NCI-H2196 (cell line): ENCODE measurements around the gene FMO3.

Source experiments
- DNase-seq: peaks from one replicate; lab custom pipeline; 2025; ENCODE audit not compliant: unreplicated experiment; lab: John Stamatoyannopoulos, UW

The FMO3 gene

GRCh38 chr1:171090604-171091003 lies at the start of gene FMO3:
TSS of gene FMO3 (plus strand) at chr1:171090905. CDS start at chr1:171092659, 1,754 bp downstream.
- DNase-seq: no peak

GRCh38 chr1:171048014-171048413 lies 42.7 kb upstream of the FMO3 start:
- DNase-seq: no peak

- no peak for DNase-seq
Measured at GRCh38 chr1:171052977-171053376, 37.7 kb upstream of the FMO3 start.

- DNase-seq: no peak
Measured at GRCh38 chr1:171055966-171056643, 34.6 kb upstream of the FMO3 start.

- DNase-seq: no peak
Measured at GRCh38 chr1:171061425-171062143, 29.1 kb upstream of the FMO3 start.

GRCh38 chr1:171062902-171063301 lies 27.8 kb upstream of the FMO3 start:
- no peak for DNase-seq

- no peak for DNase-seq
Measured at GRCh38 chr1:171075041-171075440, 15.7 kb upstream of the FMO3 start.

GRCh38 chr1:171081314-171081753 lies 9.4 kb upstream of the FMO3 start:
- DNase-seq: peak; percentile 16

GRCh38 chr1:171081763-171082201 lies 8.9 kb upstream of the FMO3 start:
- no peak for DNase-seq

GRCh38 chr1:171082606-171083005 lies 8.1 kb upstream of the FMO3 start:
- no peak for DNase-seq

GRCh38 chr1:171083222-171083621 lies 7.5 kb upstream of the FMO3 start:
- DNase-seq: no peak

GRCh38 chr1:171084091-171084490 lies 6.6 kb upstream of the FMO3 start:
- no peak for DNase-seq

- no peak for DNase-seq
Measured at GRCh38 chr1:171084870-171085269, 5.8 kb upstream of the FMO3 start.

GRCh38 chr1:171087896-171088295 lies 2.8 kb upstream of the FMO3 start:
- DNase-seq: no peak

- DNase-seq: no peak
Measured at GRCh38 chr1:171103862-171104261, 13.2 kb downstream of the FMO3 start.

- DNase-seq: no peak
Measured at GRCh38 chr1:171107262-171107940, 16.7 kb downstream of the FMO3 start.

GRCh38 chr1:171107969-171108368 lies 17.3 kb downstream of the FMO3 start:
- no peak for DNase-seq

- no peak for DNase-seq
Measured at GRCh38 chr1:171109966-171110365, 19.3 kb downstream of the FMO3 start.

GRCh38 chr1:171110621-171111326 lies 20.1 kb downstream of the FMO3 start:
- DNase-seq: no peak

GRCh38 chr1:171112119-171112518 lies 21.4 kb downstream of the FMO3 start:
- no peak for DNase-seq

GRCh38 chr1:171113382-171113781 lies 22.7 kb downstream of the FMO3 start:
- no peak for DNase-seq
